HepG2 (cell line): ENCODE results near the gene ARMH3. TPM values are rescaled to one million over a fixed set of nuclear protein-coding genes. Genes with fewer than 3 reads are reported as not detected.

ENCODE experiments used
- ATAC-seq: fragments of 200-7000 bp; cut with Tn5 transposase; 3 replicates; pipeline ENCODE4 v1.9.1; 2020; ENCODE audit warnings: mild to moderate bottlenecking, moderate library complexity
- BruUV-seq: library from RNA; stranded (reverse); fragments of 400-500 nt; replicated peaks from 2 replicates; lab custom pipeline; 2021; lab: Mats Ljungman, UMichigan
- CTCF ChIA-PET: fragments of 300-600 bp; formaldehyde crosslinking; extraction: SDS; loops from one replicate; lab custom pipeline; 2021; ENCODE audit warnings: low total read pairs, inconsistent platforms, low intra/inter-chr PET ratio; lab: Yijun Ruan, JAX
- POLR2A ChIA-PET: fragments of 350-600 bp; sonication (Branson Sonifier 250); formaldehyde crosslinking; loops from one replicate; lab custom pipeline; 2020; ENCODE audit warnings: antibody characterized with exemption, inconsistent platforms; lab: Yijun Ruan, JAX
- DNase-seq: peaks from one replicate; pipeline ENCODE4 v3.0.0-alpha.2; 2015; ENCODE audit warnings: low spot score
- FAIRE-seq: peaks from 3 replicates; lab custom pipeline; 2011; peaks lifted over from hg19 to GRCh38; lab: Jason Lieb, UNC
- H2AFZ ChIP-seq: one replicate; pipeline ENCODE4 v1.6.1; 2011; ENCODE audit warnings: low read length, inconsistent platforms
- H3K27ac ChIP-seq: fragments of 300-600 bp; 3 replicates; pipeline ENCODE4 v1.8.0; 2011; ENCODE audit warnings: mixed run types, mild to moderate bottlenecking, mixed read lengths, low read length, inconsistent platforms; ENCODE audit not compliant: insufficient read depth; ENCODE audit errors: extremely low read length
- H3K27me3 ChIP-seq, 2 experiments: fragments of 200-600 bp in 1 of 2; 2 replicates in 1 of 2; 3 replicates in 1 of 2; pipeline versions ENCODE4 v1.6.0 to v1.8.0; 2011; ENCODE audit warnings: low read length in 2 of 2, mild to moderate bottlenecking in 2 of 2, moderate library complexity in 2 of 2, inconsistent platforms in 1 of 2; ENCODE audit not compliant: insufficient read depth in 2 of 2, control insufficient read depth in 1 of 2
- H3K36me3 ChIP-seq, 2 experiments: fragments of 200-600 bp in 1 of 2; replicated peaks in 1 of 2; 2 replicates in 1 of 2; 3 replicates in 1 of 2; pipeline versions ENCODE4 v1.5.1 to v1.8.0; 2011; ENCODE audit warnings: low read length in 2 of 2, inconsistent platforms in 1 of 2; ENCODE audit not compliant: insufficient read depth in 2 of 2, control insufficient read depth in 1 of 2
- H3K4me1 ChIP-seq: 2 replicates; pipeline ENCODE4 v1.5.1; 2012; ENCODE audit warnings: low read length, inconsistent platforms; ENCODE audit not compliant: insufficient read depth
- H3K4me2 ChIP-seq: 2 replicates; pipeline ENCODE4 v1.6.0; 2011; ENCODE audit warnings: low read depth, low read length, inconsistent platforms
- H3K4me3 ChIP-seq, 3 experiments: fragments of 200-600 bp in 1 of 3; sonication (generic), shearing (Covaris generic) in 1 of 3; replicated peaks in 1 of 3; 2 replicates each; pipeline ENCODE4 v1.5.1; 2011 to 2016; ENCODE audit warnings: low read length in 3 of 3, inconsistent platforms in 2 of 3, low read depth in 2 of 3, mild to moderate bottlenecking in 2 of 3, control low read depth in 1 of 3, mixed read lengths in 1 of 3; ENCODE audit not compliant: insufficient read depth in 1 of 3
- H3K79me2 ChIP-seq: one replicate; pipeline ENCODE4 v1.6.1; 2011; ENCODE audit warnings: low read length, inconsistent platforms; ENCODE audit not compliant: insufficient read depth
- H3K9ac ChIP-seq: 2 replicates; pipeline ENCODE4 v1.6.0; 2011; ENCODE audit warnings: mild to moderate bottlenecking, low read depth, low read length, inconsistent platforms; ENCODE audit not compliant: insufficient read depth
- H3K9me3 ChIP-seq: 2 replicates; pipeline ENCODE4 v1.5.1; 2012; ENCODE audit warnings: mild to moderate bottlenecking, low read length
- H4K20me1 ChIP-seq: 2 replicates; pipeline ENCODE4 v1.6.0; 2011; ENCODE audit warnings: inconsistent platforms, mild to moderate bottlenecking, low read length, moderate library complexity; ENCODE audit not compliant: insufficient read depth
- CBX2 ChIP-seq, 2 experiments: fragments of 200-600 bp in 1 of 2; sonication (generic); formaldehyde crosslinking in 1 of 2; IDR thresholded peaks; 2 replicates each; pipeline versions ENCODE4 v1.7.0 to v1.8.1; 2018 to 2022; ENCODE audit warnings: low read depth in 2 of 2, low read length in 1 of 2, mild to moderate bottlenecking in 1 of 2, missing genetic modification reagents in 1 of 2
- HNRNPK ChIP-seq: fragments of 200-400 bp; formaldehyde crosslinking; IDR thresholded peaks from 2 replicates; pipeline ENCODE4 v1.6.1; 2018; ENCODE audit warnings: low read length, low read depth, moderate library complexity, mild to moderate bottlenecking; ENCODE audit not compliant: poor library complexity, severe bottlenecking
- PCBP2 ChIP-seq: fragments of 200-400 bp; formaldehyde crosslinking; optimal IDR thresholded peaks from 2 replicates; pipeline ENCODE3; 2018; ENCODE audit warnings: low read length, low read depth; ENCODE audit not compliant: poor library complexity, severe bottlenecking
- TBX3 ChIP-seq: fragments of 450-650 bp; IDR thresholded peaks from 2 replicates; pipeline ENCODE4 v1.6.1; 2017; ENCODE audit warnings: antibody characterized with exemption, mild to moderate bottlenecking, inconsistent platforms, borderline replicate concordance
- ZNF30 ChIP-seq: sonication (generic); formaldehyde crosslinking; IDR thresholded peaks from 2 replicates; pipeline ENCODE4 v1.5.0; 2020; ENCODE audit warnings: mild to moderate bottlenecking, missing genetic modification reagents
- WGBS: methylation state at CpG from one replicate; pipeline ENCODE4 v1.1.6; 2017; ENCODE audit warnings: low lambda C conversion rate; 5-methylcytosine and 5-hydroxymethylcytosine counted together
- in situ Hi-C: cut with HindIII; loops from 2 replicates; pipeline ENCODE4 v1.10.0; 2017; ENCODE audit warnings: low pct_unique_long_range_greater_than_20kb; ENCODE audit not compliant: extremely low pct_ligation_motif_present
- intact Hi-C: fragments of 100-400 bp; cut with micrococcal nuclease; formaldehyde crosslinking; loops from one replicate; pipeline ENCODE4 v1.10.0; 2022; ENCODE audit not compliant: unreplicated experiment
- polyA plus RNA-seq, 8 experiments: library from polyadenylated mRNA; depleted of rRNA in 3 of 8; stranded (reverse) in 7 of 8; unstranded in 1 of 8; fragments of >200 nt; fragmentation: Illumina TruSeq in 4 of 8; extraction: Trizol in 4 of 8; gene quantifications; 2 replicates each; pipeline versions ENCODE4 v1.2.1 to v1.2.3, GENCODE V29; 2011 to 2016; ENCODE audit warnings: low read depth in 4 of 8, missing spikeins in 1 of 8, mixed read lengths in 1 of 8; ENCODE audit not compliant: insufficient read depth in 1 of 8
- total RNA-seq, 5 experiments: library from RNA; depleted of rRNA; stranded (reverse); fragments of >200 nt; fragmentation: Illumina TruSeq; extraction: Trizol; gene quantifications; 2 replicates each; pipeline ENCODE4 v1.2.3, GENCODE V29; 2016; ENCODE audit warnings: low read depth in 1 of 5
- TF ChIP-seq, protein P1 (sequence below): sonication (generic); formaldehyde crosslinking; IDR thresholded peaks from 2 replicates; pipeline ENCODE4 v1.4.0; 2020; ENCODE audit warnings: mild to moderate bottlenecking, missing genetic modification reagents
- TF ChIP-seq, protein P2 (sequence below): sonication (generic); formaldehyde crosslinking; IDR thresholded peaks from 2 replicates; pipeline ENCODE4 v1.8.0; 2022; ENCODE audit warnings: mild to moderate bottlenecking, missing genetic modification reagents, borderline replicate concordance

ARMH3 gene
- total and polyA plus RNA-seq, 2 of the 13 experiments (the other 11 are each of a cell fraction or from before 2014, with no cell fraction given), result 8.4 to 16.9 TPM

DNA sequence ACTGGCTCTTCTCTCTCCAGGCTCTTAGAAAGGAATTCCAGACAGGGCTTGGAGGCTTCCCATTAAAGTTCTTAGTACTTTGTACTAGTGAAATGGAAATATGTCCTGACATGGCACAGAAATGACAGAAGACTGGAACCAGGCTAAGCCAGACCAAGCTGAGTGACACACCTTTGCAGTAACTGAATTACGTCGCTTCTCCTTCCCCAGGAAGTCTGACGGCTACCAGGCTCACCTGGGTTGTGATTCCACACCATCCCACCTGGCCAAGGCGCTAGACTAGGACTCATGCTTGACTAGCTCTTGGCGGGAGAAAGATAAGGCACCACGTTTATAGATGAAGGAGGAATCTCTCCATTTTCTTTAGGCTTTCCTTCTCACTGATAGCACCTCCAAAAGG, 161.7 kb downstream of the ARMH3 start (continued):
- TF ChIP-seq, protein P1, sequence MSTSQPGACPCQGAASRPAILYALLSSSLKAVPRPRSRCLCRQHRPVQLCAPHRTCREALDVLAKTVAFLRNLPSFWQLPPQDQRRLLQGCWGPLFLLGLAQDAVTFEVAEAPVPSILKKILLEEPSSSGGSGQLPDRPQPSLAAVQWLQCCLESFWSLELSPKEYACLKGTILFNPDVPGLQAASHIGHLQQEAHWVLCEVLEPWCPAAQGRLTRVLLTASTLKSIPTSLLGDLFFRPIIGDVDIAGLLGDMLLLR (CRISPR knock-in tag), result no peak
- TF ChIP-seq, protein P2, sequence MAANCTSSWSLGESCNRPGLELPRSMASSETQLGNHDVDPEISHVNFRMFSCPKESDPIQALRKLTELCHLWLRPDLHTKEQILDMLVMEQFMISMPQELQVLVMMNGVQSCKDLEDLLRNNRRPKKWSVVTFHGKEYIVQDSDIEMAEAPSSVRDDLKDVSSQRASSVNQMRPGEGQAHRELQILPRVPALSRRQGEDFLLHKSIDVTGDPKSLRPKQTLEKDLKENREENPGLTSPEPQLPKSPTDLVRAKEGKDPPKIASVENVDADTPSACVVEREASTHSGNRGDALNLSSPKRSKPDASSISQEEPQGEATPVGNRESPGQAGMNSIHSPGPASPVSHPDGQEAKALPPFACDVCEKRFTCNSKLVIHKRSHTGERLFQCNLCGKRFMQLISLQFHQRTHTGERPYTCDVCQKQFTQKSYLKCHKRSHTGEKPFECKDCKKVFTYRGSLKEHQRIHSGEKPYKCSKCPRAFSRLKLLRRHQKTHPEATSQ (CRISPR knock-in tag), result no peak
- no peak for TF ChIP-seq TBX3
- TF ChIP-seq, all 625 proteins: peak for 0

DNA sequence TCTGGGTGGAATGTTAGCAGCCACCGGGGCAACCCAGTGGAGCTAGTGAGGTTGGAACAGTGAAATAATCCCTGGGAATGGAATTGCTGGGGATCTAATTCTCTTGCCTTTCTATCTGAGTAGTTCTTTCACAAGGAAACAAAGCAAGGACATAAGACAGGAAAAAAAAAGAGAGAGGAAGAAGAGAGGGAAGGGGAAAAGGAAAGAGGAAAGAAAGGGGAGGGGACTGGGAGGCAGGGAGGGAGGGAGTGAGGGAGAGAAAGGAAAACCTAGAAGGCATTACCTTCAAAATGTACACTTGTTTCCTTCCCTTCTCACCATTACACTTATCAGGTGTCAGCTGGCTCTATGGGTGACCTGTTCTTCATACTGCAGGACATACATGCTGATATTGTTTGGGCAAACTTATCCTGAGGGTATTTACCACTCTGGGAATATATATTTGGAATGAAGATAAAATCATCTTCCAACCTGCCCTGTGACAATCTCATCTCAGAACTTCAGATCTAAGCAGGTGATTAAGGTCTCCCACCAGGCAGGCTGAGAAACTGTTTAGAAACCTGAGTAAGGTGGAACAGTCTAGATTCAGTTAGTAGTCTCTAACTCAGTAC, 162.4 kb downstream of the ARMH3 start:
- BruUV-seq, result no TSS peak
- Histone ChIP-seq H2AFZ (no peak overlapping the region), H3K4me3 (no peak overlapping the region), H3K27me3 (no peaks in the 10 kb centered on the region), H3K79me2 (no peaks in the 10 kb centered on the region), H4K20me1 (no peaks in the 10 kb centered on the region; the same call in 1 of the 2 replicates), H3K9ac (no peak overlapping the region), H3K27ac (no peak overlapping the region), H3K4me1 (peaks cover 17% of the 10 kb centered on the region), H3K36me3 (peaks cover 0 to 2% of the 10 kb centered on the region in 2 experiments; a peak in 3 of 5 replicates), H3K9me3 (no peaks in the 10 kb centered on the region), H3K4me2 (no peak overlapping the region)
- ChIA-PET CTCF (interaction anchor here (1.5 kb wide), 1 partner anchor 117 kb away, joined by 3 read pairs; no protein-coding TSS in a partner anchor), POLR2A (no interaction called here)
- FAIRE-seq (no peak), DNase-seq (no peak), ATAC-seq (no peak)
- in situ Hi-C loops, result no loop called here
- WGBS, result 97% methylated on average over 1 of the region's 1 CpG
- intact Hi-C loops, result no loop called here
- TF ChIP-seq CBX2 (IDR thresholded peaks at IDR 0.05; ENCODE audit: low read depth, low read length), result no peak
- no peak for TF ChIP-seq CBX2 (CRISPR knock-in tag; IDR thresholded peaks at IDR 0.05; ENCODE audit: low read depth)
- no peak for TF ChIP-seq ZNF30 (CRISPR knock-in tag)
- peak; percentile 17 for TF ChIP-seq HNRNPK
- peak; percentile 50 for TF ChIP-seq PCBP2
